ENCODE measurements around the gene NOC3L. TPM values are rescaled to one million over a fixed set of nuclear protein-coding genes. Genes with fewer than 3 reads are reported as not detected.

Gene NOC3L
- polyA plus RNA-seq (2012; ENCODE audit: insufficient read depth, insufficient read length, low read depth): 19.1 TPM

- DNase-seq: peak; percentile 96
- Histone ChIP-seq H3K36me3 (peaks cover 15% of the 10 kb centered on the region), H3K27me3 (no peaks in the 10 kb centered on the region), H3K9me3 (no peaks in the 10 kb centered on the region; the same call in 1 of the 2 replicates), H3K4me1 (no peaks in the 10 kb centered on the region), H3K4me3 (ENCODE audit: low read depth, low read length) (peak within 1 kb of the TSS; percentile 97)
- peak; percentile 62 for TF ChIP-seq CTCF (IDR thresholded peaks at IDR 0.05; ENCODE audit: low read depth, low read length)
Observed at GRCh38 chr10:94362360-94363250, at the start of gene NOC3L. Gene NOC3L, minus strand, starts transcription at chr10:94362939. Its CDS starts 101 bp downstream, at chr10:94362838.

GRCh38 chr10:94412449-94412848 is 49.7 kb upstream of the NOC3L start:
- H3K27me3 ChIP-seq: no peaks in the 10 kb centered on the region
- TF ChIP-seq CTCF (IDR thresholded peaks at IDR 0.05; ENCODE audit: low read depth, low read length): no peak
- no peak overlapping the region for H3K4me3 ChIP-seq (ENCODE audit: low read depth, low read length)
- H3K9me3 ChIP-seq: no peaks in the 10 kb centered on the region
- H3K36me3 ChIP-seq: no peaks in the 10 kb centered on the region
- DNase-seq: no peak
- H3K4me1 ChIP-seq: no peaks in the 10 kb centered on the region

- H3K9me3 ChIP-seq: no peaks in the 10 kb centered on the region
- no peak for DNase-seq
- no peak for TF ChIP-seq CTCF (IDR thresholded peaks at IDR 0.05; ENCODE audit: low read depth, low read length)
- H3K4me1 ChIP-seq: no peaks in the 10 kb centered on the region
- H3K36me3 ChIP-seq: no peaks in the 10 kb centered on the region
- no peaks in the 10 kb centered on the region for H3K27me3 ChIP-seq
- H3K4me3 ChIP-seq (ENCODE audit: low read depth, low read length): no peak overlapping the region
Observed at GRCh38 chr10:94411304-94411703, 48.6 kb upstream of the NOC3L start.

- no peaks in the 10 kb centered on the region for H3K4me1 ChIP-seq
- H3K36me3 ChIP-seq: no peaks in the 10 kb centered on the region
- TF ChIP-seq CTCF (IDR thresholded peaks at IDR 0.05; ENCODE audit: low read depth, low read length): no peak
Observed at GRCh38 chr10:94409021-94409657, 46.4 kb upstream of the NOC3L start.

GRCh38 chr10:94407668-94408067 is 44.9 kb upstream of the NOC3L start:
- DNase-seq: no peak
- H3K4me1 ChIP-seq: no peaks in the 10 kb centered on the region
- H3K27me3 ChIP-seq: no peaks in the 10 kb centered on the region
- no peaks in the 10 kb centered on the region for H3K36me3 ChIP-seq
- H3K4me3 ChIP-seq (ENCODE audit: low read depth, low read length): no peak overlapping the region
- no peak for TF ChIP-seq CTCF (IDR thresholded peaks at IDR 0.05; ENCODE audit: low read depth, low read length)
- H3K9me3 ChIP-seq: no peaks in the 10 kb centered on the region

More at GRCh38 chr10:94409021-94409657, 46.4 kb upstream of the NOC3L start:
- no peaks in the 10 kb centered on the region for H3K9me3 ChIP-seq
- DNase-seq: no peak
- H3K4me3 ChIP-seq (ENCODE audit: low read depth, low read length): no peak overlapping the region
- no peaks in the 10 kb centered on the region for H3K27me3 ChIP-seq

Data from BE2C (cell line).